ENCODE results near the gene NDUFC1.
"Not testable (repeated sequence)": the region's sequence is repeated elsewhere in the genome, so short reads cannot be mapped to it uniquely, and the experiment has no call there.

Gene NDUFC1

GRCh38 chr4:139301821-139302611 lies at the start of gene NDUFC1:
Gene NDUFC1, minus strand, starts transcription at chr4:139302477. Its CDS starts 6,679 bp downstream, at chr4:139295798.
- DNase-seq: peak; percentile 75

GRCh38 chr4:139337612-139338011 lies 35.3 kb upstream of the NDUFC1 start:
- DNase-seq: no peak

GRCh38 chr4:139333046-139333445 lies 30.8 kb upstream of the NDUFC1 start:
- no peak for DNase-seq

- DNase-seq: no peak
Measured at GRCh38 chr4:139331185-139331584, 28.9 kb upstream of the NDUFC1 start.

- DNase-seq: no peak
Measured at GRCh38 chr4:139330283-139330682, 28.0 kb upstream of the NDUFC1 start.

- no peak for DNase-seq
Measured at GRCh38 chr4:139329665-139330200, 27.5 kb upstream of the NDUFC1 start.

GRCh38 chr4:139324620-139325019 lies 22.3 kb upstream of the NDUFC1 start:
- no peak for DNase-seq

GRCh38 chr4:139322541-139322940 lies 20.3 kb upstream of the NDUFC1 start:
- DNase-seq: not testable (repeated sequence)

GRCh38 chr4:139322070-139322469 lies 19.8 kb upstream of the NDUFC1 start:
- DNase-seq: not testable (repeated sequence)

- DNase-seq: no peak
Measured at GRCh38 chr4:139319571-139319970, 17.3 kb upstream of the NDUFC1 start.

- DNase-seq: no peak
Measured at GRCh38 chr4:139317635-139318034, 15.4 kb upstream of the NDUFC1 start.

GRCh38 chr4:139316733-139317132 lies 14.5 kb upstream of the NDUFC1 start:
- DNase-seq: no peak

- DNase-seq: no peak
Measured at GRCh38 chr4:139315221-139315675, 13.0 kb upstream of the NDUFC1 start.

GRCh38 chr4:139314047-139314800 lies 11.9 kb upstream of the NDUFC1 start:
- no peak for DNase-seq

GRCh38 chr4:139313414-139313813 lies 11.1 kb upstream of the NDUFC1 start:
- DNase-seq: not testable (repeated sequence)

- no peak for DNase-seq
Measured at GRCh38 chr4:139312552-139313332, 10.5 kb upstream of the NDUFC1 start.

- no peak for DNase-seq
Measured at GRCh38 chr4:139311909-139312308, 9.6 kb upstream of the NDUFC1 start.

- no peak for DNase-seq
Measured at GRCh38 chr4:139304920-139305319, 2.6 kb upstream of the NDUFC1 start.

- peak; percentile 99 for DNase-seq
Measured at GRCh38 chr4:139301113-139301820, 1.0 kb downstream of the NDUFC1 start, which contains the start of gene NAA15. Gene NAA15, plus strand, starts transcription at chr4:139301505. Its CDS starts 273 bp downstream, at chr4:139301778.

GRCh38 chr4:139300431-139301112 lies 1.7 kb downstream of the NDUFC1 start:
- DNase-seq: peak; percentile 52

GRCh38 chr4:139299536-139299935 lies 2.7 kb downstream of the NDUFC1 start:
- no peak for DNase-seq
